ENCODE results near the gene GUK1.

GUK1 gene

DNA sequence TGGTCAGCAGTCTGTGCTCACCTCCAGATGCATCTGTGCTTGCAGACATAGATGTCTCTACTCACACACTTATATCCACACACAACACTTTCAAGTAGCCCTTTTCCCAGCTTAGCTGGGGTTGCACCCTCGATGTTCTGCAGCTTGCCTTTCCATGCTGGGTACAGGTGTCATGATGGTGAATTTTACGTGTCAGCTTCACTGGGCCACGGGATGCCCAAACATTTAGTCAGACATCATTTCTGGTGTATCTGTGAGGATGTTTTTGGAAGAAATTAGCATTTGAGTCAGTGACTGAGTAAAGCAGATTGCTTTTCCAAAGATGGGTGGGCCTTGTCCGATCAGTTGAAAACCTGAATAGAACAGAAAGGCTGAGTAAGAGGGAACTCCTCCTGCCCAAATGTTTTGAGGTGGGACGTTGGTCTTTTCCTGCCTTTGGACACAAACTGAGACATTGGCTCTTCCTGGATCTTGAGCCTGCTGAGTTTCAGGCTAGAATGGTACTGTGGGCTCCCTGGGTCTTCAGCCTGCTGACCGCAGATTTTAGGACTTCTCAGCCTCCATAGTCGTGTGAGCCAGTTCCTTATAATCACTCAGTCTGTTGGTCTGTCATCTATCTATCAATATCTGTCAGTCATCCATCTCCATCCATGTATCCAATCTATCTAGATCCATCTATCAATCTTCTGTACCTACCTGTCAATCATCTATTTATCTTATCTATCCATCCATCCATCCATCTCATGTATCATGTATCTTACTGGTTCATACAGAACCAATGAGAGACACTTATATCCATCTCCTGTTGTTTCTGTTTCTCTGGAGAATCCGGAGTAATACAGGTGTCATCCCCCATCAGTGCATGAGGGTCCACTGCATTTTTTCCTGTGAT is 55.1 kb downstream of the GUK1 start:
- TF ChIP-seq, protein P1, sequence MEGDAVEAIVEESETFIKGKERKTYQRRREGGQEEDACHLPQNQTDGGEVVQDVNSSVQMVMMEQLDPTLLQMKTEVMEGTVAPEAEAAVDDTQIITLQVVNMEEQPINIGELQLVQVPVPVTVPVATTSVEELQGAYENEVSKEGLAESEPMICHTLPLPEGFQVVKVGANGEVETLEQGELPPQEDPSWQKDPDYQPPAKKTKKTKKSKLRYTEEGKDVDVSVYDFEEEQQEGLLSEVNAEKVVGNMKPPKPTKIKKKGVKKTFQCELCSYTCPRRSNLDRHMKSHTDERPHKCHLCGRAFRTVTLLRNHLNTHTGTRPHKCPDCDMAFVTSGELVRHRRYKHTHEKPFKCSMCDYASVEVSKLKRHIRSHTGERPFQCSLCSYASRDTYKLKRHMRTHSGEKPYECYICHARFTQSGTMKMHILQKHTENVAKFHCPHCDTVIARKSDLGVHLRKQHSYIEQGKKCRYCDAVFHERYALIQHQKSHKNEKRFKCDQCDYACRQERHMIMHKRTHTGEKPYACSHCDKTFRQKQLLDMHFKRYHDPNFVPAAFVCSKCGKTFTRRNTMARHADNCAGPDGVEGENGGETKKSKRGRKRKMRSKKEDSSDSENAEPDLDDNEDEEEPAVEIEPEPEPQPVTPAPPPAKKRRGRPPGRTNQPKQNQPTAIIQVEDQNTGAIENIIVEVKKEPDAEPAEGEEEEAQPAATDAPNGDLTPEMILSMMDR (IDR thresholded peaks at IDR 0.05; ENCODE audit: extremely low read depth, missing control alignments) = no peak
- DNase-seq (ENCODE audit: low spot score) = no peak

DNA sequence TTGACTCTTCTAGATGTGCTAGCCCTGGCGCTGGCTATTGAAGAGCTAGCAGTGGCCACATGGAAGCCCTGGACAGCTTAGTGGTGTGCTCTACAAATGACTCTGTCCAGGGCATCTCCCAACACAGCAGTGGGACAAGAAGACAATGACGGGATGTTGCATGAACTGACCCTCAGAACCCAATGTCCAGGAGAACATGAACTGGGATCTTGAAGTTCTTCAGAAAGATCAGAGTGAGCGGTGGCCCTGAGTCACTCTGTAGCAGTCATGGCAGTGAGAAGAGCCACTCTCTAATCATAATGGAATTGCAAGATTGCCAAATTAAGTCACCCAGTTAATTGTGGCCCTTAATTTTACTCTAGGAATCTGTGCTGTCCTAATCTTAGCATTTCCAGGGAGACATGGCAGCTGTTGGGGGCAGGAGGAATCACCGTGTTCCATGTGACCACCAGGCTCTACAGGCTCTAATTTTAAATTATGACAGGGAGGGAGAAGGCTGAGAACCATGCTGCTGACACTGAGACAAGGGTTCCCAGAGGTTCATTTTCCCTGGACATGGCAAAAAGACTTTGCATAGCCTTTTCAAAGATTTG is 57.6 kb downstream of the GUK1 start:
- DNase-seq (ENCODE audit: low spot score) = no peak
- TF ChIP-seq, protein P1 (IDR thresholded peaks at IDR 0.05; ENCODE audit: extremely low read depth, missing control alignments) = no peak

Data from GM20000 (cell line).